ENCODE data around the gene COX20. TPM values are rescaled to one million over a fixed set of nuclear protein-coding genes. Genes with fewer than 3 reads are reported as not detected.

Gene COX20
- total RNA-seq, 1 experiment from 2014 or later, result 40.7 TPM

DNA sequence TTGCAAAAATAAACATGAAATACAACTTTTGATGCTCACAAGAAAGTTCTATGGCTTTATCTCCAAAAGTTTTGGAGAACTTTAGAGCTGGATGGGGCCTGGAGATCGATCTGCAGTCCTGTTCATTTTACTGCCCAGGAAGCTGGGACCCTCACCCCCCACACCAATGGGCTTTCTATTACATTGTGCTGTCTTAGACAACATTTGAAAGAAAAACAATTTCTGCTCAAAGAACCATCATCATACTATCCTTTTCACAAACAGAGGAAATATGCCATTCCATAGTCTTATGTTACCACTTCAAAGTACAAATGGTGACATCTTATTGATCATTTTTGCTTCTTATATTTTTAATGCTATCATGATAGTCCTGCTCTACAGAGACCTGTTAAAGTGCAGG is 30.9 kb downstream of the COX20 start:
- Histone ChIP-seq H2AFZ (no peak overlapping the region), H3K9me3 (ENCODE audit: insufficient read depth, low read depth) (no peaks in the 10 kb centered on the region), H3K4me2 (no peak overlapping the region), H3K27ac (no peak overlapping the region), H3K4me1 (replicated peaks; ENCODE audit: insufficient read depth) (peaks cover 17% of the 10 kb centered on the region), H3K4me3 (no peak overlapping the region), H3K9me2 (ENCODE audit: insufficient read depth) (no peaks in the 10 kb centered on the region), H3F3A (ENCODE audit: insufficient read depth, low read depth) (peaks cover 29% of the 10 kb centered on the region), H3K36me3 (ENCODE audit: low read depth) (peaks cover 14% of the 10 kb centered on the region), H3K79me2 (ENCODE audit: low read depth) (peaks cover 27% of the 10 kb centered on the region), H4K20me1 (ENCODE audit: insufficient read depth) (peaks cover 15% of the 10 kb centered on the region), H3K27me3 (ENCODE audit: insufficient read depth, low read depth) (no peaks in the 10 kb centered on the region)
- ChIA-PET POLR2A (ENCODE audit: unreplicated experiment) (interaction anchor here (0.6 kb wide), 1 partner anchor 106 kb away, joined by 5 read pairs; no protein-coding TSS in a partner anchor), CTCF (interaction anchor here (2.2 kb wide), 1 partner anchor 176 kb away, joined by 4 read pairs; no protein-coding TSS in a partner anchor)
- DNase-seq, result no peak
- BruUV-seq (replicated peaks), result no TSS peak
- intact Hi-C loops (cut with micrococcal nuclease; ENCODE audit: unreplicated experiment), result loop anchor here (10.0 kb wide), 1 partner anchor 288 kb away; the partner anchor contains the start of gene KIF26B
- TF ChIP-seq, protein P1, sequence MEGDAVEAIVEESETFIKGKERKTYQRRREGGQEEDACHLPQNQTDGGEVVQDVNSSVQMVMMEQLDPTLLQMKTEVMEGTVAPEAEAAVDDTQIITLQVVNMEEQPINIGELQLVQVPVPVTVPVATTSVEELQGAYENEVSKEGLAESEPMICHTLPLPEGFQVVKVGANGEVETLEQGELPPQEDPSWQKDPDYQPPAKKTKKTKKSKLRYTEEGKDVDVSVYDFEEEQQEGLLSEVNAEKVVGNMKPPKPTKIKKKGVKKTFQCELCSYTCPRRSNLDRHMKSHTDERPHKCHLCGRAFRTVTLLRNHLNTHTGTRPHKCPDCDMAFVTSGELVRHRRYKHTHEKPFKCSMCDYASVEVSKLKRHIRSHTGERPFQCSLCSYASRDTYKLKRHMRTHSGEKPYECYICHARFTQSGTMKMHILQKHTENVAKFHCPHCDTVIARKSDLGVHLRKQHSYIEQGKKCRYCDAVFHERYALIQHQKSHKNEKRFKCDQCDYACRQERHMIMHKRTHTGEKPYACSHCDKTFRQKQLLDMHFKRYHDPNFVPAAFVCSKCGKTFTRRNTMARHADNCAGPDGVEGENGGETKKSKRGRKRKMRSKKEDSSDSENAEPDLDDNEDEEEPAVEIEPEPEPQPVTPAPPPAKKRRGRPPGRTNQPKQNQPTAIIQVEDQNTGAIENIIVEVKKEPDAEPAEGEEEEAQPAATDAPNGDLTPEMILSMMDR (conservative IDR thresholded peaks at IDR 0.05), result no peak
- no peak for TF ChIP-seq EZH2 (IDR thresholded peaks at IDR 0.05; ENCODE audit: low read depth)

DNA sequence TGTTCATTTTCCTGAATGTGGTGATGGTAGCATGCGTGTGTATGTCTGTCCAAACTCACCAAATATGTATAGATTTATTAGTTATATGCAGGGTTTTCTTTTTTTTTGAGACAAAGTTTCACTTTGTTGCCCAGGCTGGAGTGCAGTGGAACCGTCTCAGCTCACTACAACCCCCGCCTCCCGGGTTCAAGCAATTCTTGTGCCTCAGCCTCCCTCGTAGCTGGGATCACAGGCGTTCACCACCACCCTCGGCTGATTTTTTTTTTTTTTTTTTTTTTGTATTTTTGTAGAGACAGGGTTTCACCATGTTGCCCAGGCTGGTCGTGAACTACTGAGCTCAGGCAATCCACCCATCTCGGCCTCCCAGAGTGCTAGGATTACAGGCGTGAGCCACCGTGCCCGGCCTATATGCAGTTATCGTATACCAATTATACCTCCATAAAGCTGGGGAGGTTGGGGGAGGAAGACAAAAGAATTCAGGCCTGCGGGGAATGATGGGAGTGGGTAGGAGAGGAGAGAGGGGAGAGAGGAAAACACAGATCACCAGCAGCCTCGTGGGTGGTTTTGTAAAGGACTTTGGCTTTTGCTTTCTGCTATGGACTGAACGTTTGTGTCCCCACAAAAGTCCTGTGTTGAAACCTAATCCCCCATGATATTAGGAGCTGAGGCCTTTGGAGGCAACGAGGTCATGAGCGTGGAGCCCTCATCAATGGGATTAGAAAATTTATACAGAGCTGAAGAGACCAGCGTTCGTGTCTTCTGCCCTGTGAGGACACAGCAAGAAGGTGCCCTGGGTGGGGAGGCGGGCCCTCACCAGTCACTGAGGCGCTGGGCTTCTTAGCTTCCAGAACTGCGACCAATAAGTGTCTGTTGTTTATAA is 33.3 kb downstream of the COX20 start:
- no peak for DNase-seq
- no peak overlapping the region for H3K4me3 ChIP-seq
- no peaks in the 10 kb centered on the region for H4K20me1 ChIP-seq (ENCODE audit: insufficient read depth)
- no peaks in the 10 kb centered on the region for H3K36me3 ChIP-seq (ENCODE audit: low read depth)
- H3K79me2 ChIP-seq (ENCODE audit: low read depth), result peaks cover 5% of the 10 kb centered on the region
- no peak overlapping the region for H3K27ac ChIP-seq
- H3K9me2 ChIP-seq (ENCODE audit: insufficient read depth), result no peaks in the 10 kb centered on the region
- BruUV-seq (replicated peaks), result no TSS peak
- no peaks in the 10 kb centered on the region for H3K9me3 ChIP-seq (ENCODE audit: insufficient read depth, low read depth)
- no peaks in the 10 kb centered on the region for H3K27me3 ChIP-seq (ENCODE audit: insufficient read depth, low read depth)
- ChIA-PET CTCF (interaction anchor here (0.6 to 1.0 kb wide), 2 partner anchors 30 to 139 kb away, joined by 5 to 12 read pairs; no protein-coding TSS in a partner anchor), POLR2A (ENCODE audit: unreplicated experiment) (no interaction called here)
- intact Hi-C loops (cut with micrococcal nuclease; ENCODE audit: unreplicated experiment), result loop anchor here (10.0 kb wide), 1 partner anchor 286 kb away; the partner anchor contains the start of gene KIF26B
- no peak overlapping the region for H2AFZ ChIP-seq
- no peak overlapping the region for H3K4me2 ChIP-seq
- H3K4me1 ChIP-seq (replicated peaks; ENCODE audit: insufficient read depth), result peaks cover 11% of the 10 kb centered on the region
- TF ChIP-seq, protein P1 (conservative IDR thresholded peaks at IDR 0.05), result no peak
- TF ChIP-seq EZH2 (IDR thresholded peaks at IDR 0.05; ENCODE audit: low read depth), result no peak
- peaks cover 22% of the 10 kb centered on the region; the same call in 1 of the 2 replicates for H3F3A ChIP-seq (ENCODE audit: insufficient read depth, low read depth)

DNA sequence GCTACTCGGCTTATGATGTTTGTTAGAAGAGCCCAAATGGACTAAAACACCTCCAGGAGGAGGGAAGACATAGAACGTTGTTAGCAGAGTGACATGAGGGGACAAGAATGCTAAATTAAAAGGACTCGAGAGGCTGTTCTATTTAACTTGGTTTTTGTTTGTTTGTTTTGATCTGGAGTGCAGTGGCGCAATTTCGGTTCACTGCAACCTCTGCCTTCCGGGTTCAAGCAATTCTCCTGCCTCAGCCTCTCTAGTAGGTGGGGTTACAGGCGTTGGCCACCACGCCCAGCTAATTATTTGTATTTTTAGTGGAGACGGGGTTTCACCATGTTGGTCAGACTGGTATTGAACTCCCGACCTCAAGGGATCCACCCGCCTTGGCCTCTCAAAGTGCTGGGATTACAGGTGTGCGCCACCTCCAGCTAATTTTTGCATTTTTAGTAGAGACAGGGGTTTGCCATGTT is 33.9 kb downstream of the COX20 start:
- CTCF ChIA-PET, result interaction anchor here (0.6 to 1.0 kb wide), 2 partner anchors 30 to 139 kb away, joined by 5 to 12 read pairs; no protein-coding TSS in a partner anchor
- Histone ChIP-seq H3K9me2 (ENCODE audit: insufficient read depth) (no peaks in the 10 kb centered on the region), H3K27ac (no peak overlapping the region), H4K20me1 (ENCODE audit: insufficient read depth) (no peaks in the 10 kb centered on the region), H2AFZ (no peak overlapping the region), H3K79me2 (ENCODE audit: low read depth) (no peaks in the 10 kb centered on the region), H3K36me3 (ENCODE audit: low read depth) (no peaks in the 10 kb centered on the region), H3K4me1 (replicated peaks; ENCODE audit: insufficient read depth) (peaks cover 11% of the 10 kb centered on the region), H3K4me2 (no peak overlapping the region), H3K4me3 (no peak overlapping the region), H3F3A (ENCODE audit: insufficient read depth, low read depth) (peaks cover 17% of the 10 kb centered on the region; the same call in 1 of the 2 replicates), H3K27me3 (ENCODE audit: insufficient read depth, low read depth) (no peaks in the 10 kb centered on the region), H3K9me3 (ENCODE audit: insufficient read depth, low read depth) (no peaks in the 10 kb centered on the region)
- no peak for TF ChIP-seq EZH2 (IDR thresholded peaks at IDR 0.05; ENCODE audit: low read depth)
- TF ChIP-seq, protein P1 (conservative IDR thresholded peaks at IDR 0.05), result no peak
- no TSS peak for BruUV-seq (replicated peaks)
- DNase-seq, result no peak
- POLR2A ChIA-PET (ENCODE audit: unreplicated experiment), result no interaction called here
- intact Hi-C loops (cut with micrococcal nuclease; ENCODE audit: unreplicated experiment), result loop anchor here (10.0 kb wide), 1 partner anchor 285 kb away; the partner anchor contains the start of gene KIF26B

All from PC-9 (cell line).